H1 (cell line): ENCODE results near the gene ENAH. TPM values are rescaled to one million over a fixed set of nuclear protein-coding genes. Genes with fewer than 3 reads are reported as not detected.

ENCODE experiments used
- BACH1 ChIP-seq: IDR thresholded peaks from 2 replicates; pipeline ENCODE4 v1.6.1; 2012; ENCODE audit warnings: low read length, improper control_type of control experiment
- JUN ChIP-seq: IDR thresholded peaks from 2 replicates; pipeline ENCODE4 v1.6.1; 2011; ENCODE audit warnings: low read depth, mild to moderate bottlenecking, improper control_type of control experiment, low read length
- KDM4A ChIP-seq: IDR thresholded peaks from one replicate; pipeline ENCODE4 v1.7.1; 2012; ENCODE audit warnings: low read depth, mild to moderate bottlenecking, moderate library complexity, low read length, inconsistent platforms; ENCODE audit not compliant: severe bottlenecking
- KDM5A ChIP-seq: fragments of 200-600 bp; IDR thresholded peaks from 2 replicates; pipeline ENCODE4 v1.7.1; 2012; ENCODE audit warnings: mild to moderate bottlenecking, low read length, inconsistent platforms, mixed read lengths
- NANOG ChIP-seq: IDR thresholded peaks from 2 replicates; pipeline ENCODE4 v1.6.1; 2011; ENCODE audit warnings: low read length, low read depth, mild to moderate bottlenecking, inconsistent platforms; ENCODE audit not compliant: insufficient read depth, poor library complexity, severe bottlenecking
- NRF1 ChIP-seq: IDR thresholded peaks from 2 replicates; pipeline ENCODE4 v1.6.1; 2011; ENCODE audit warnings: mild to moderate bottlenecking, low read depth, low read length, improper control_type of control experiment
- RAD21 ChIP-seq, 2 experiments: IDR thresholded peaks in 1 of 2; conservative IDR thresholded peaks in 1 of 2; 2 replicates each; pipeline ENCODE4 v1.6.1; 2011; ENCODE audit warnings: low read depth in 2 of 2, low read length in 2 of 2, improper control_type of control experiment in 1 of 2, inconsistent platforms in 1 of 2, mild to moderate bottlenecking in 1 of 2, moderate library complexity in 1 of 2
- RXRA ChIP-seq: IDR thresholded peaks from 2 replicates; pipeline ENCODE4 v1.6.1; 2011; ENCODE audit warnings: low read depth, mild to moderate bottlenecking, low read length, moderate library complexity; ENCODE audit not compliant: insufficient read depth
- SIRT6 ChIP-seq: IDR thresholded peaks from one replicate; pipeline ENCODE4 v1.7.1; 2012; ENCODE audit warnings: low read length, inconsistent platforms
- TEAD4 ChIP-seq: IDR thresholded peaks from 2 replicates; pipeline ENCODE4 v1.6.1; 2012; ENCODE audit warnings: low read depth, low read length, inconsistent platforms, mixed read lengths
- polyA plus RNA-seq, 7 experiments: library from polyadenylated mRNA; depleted of rRNA in 3 of 7; stranded (reverse) in 5 of 7; unstranded in 2 of 7; fragments of >200 nt in 5 of 7; fragments of 200-250 nt in 2 of 7; gene quantifications; 1 replicate in 5 of 7; 2 replicates in 1 of 7; 4 replicates in 1 of 7; pipeline versions ENCODE4 v1.2.1 to v1.2.3, GENCODE V29; 2011 to 2013; ENCODE audit warnings: missing spikeins in 2 of 7, mixed read lengths in 2 of 7
- total RNA-seq: library from RNA; stranded (reverse); fragmentation: NEBNext Ultra II Directional; extraction: Animal tissue kit (Norgen Biotek cat#: 25700); gene quantifications from 2 replicates; pipeline ENCODE4 v1.2.1, GENCODE V29; 2021

The ENAH gene
- total and polyA plus RNA-seq, 2 of the 8 experiments (the other 6 are each of a cell fraction or from before 2014, with no cell fraction given): 39.1 to 335 TPM

- TF ChIP-seq NRF1 (no peak), RXRA (no peak), TEAD4 (no peak), KDM4A (no peak), JUN (no peak), KDM5A (no peak), NANOG (no peak), BACH1 (no peak), RAD21 (IDR thresholded peaks at IDR 0.05 in 1 of 2, conservative IDR thresholded peaks at IDR 0.05 in 1 of 2; ENCODE audit: low read depth in 2 of 2, low read length in 2 of 2) (no peak), SIRT6 (no peak)
These were observed 10.7 kb downstream of the ENAH start (continued) for GRCh38 chr1:225642177-225642576.
